Caco-2 (cell line): ENCODE data around the gene MROH2A. TPM values are rescaled to one million over a fixed set of nuclear protein-coding genes. Genes with fewer than 3 reads are reported as not detected.

Source experiments
- BruUV-seq: library from RNA; stranded (reverse); fragments of 400-500 nt; replicated peaks from 2 replicates; lab custom pipeline; 2021; lab: Mats Ljungman, UMichigan
- CTCF ChIA-PET: fragments of 300-600 bp; sonication (Branson Sonifier 250); formaldehyde crosslinking; loops from one replicate; lab custom pipeline; 2022; ENCODE audit warnings: antibody characterized with exemption; lab: Charles Lee
- POLR2A ChIA-PET: fragments of 300-600 bp; sonication (Branson Sonifier 250); formaldehyde crosslinking; loops from one replicate; lab custom pipeline; 2022; ENCODE audit warnings: antibody characterized with exemption; lab: Charles Lee
- DNase-seq, 2 experiments: peaks; one replicate each; pipeline versions ENCODE4 v3.0.0 to v3.0.0-alpha.2; 2020 to 2022
- H3K27me3 ChIP-seq: replicated peaks from 2 replicates; pipeline ENCODE4 v1.6.0; 2011; ENCODE audit warnings: low read length; ENCODE audit not compliant: control insufficient read depth, insufficient read depth
- H3K36me3 ChIP-seq: 2 replicates; pipeline ENCODE4 v1.5.1; 2011; ENCODE audit warnings: low read length; ENCODE audit not compliant: control insufficient read depth, insufficient read depth
- H3K4me1 ChIP-seq: fragments of 250-450 bp; sonication (Bioruptor Pico); 2 replicates; pipeline ENCODE4 v1.5.1; 2020; ENCODE audit warnings: mild to moderate bottlenecking
- H3K4me3 ChIP-seq: 2 replicates; pipeline ENCODE4 v1.5.1; 2011; ENCODE audit warnings: low read depth, mild to moderate bottlenecking, control low read depth, low read length
- H3K9me3 ChIP-seq: fragments of 250-450 bp; sonication (Bioruptor Pico); 2 replicates; pipeline ENCODE4 v1.5.1; 2020; ENCODE audit warnings: mild to moderate bottlenecking, moderate library complexity
- H3K27ac Mint-ChIP-seq: one replicate; pipeline ENCODE4 v1.8.0; 2022; ENCODE audit warnings: mixed read lengths; ENCODE audit not compliant: unreplicated experiment
- H3K27me3 Mint-ChIP-seq: one replicate; pipeline ENCODE4 v1.8.0; 2022; ENCODE audit warnings: mixed read lengths; ENCODE audit not compliant: insufficient read depth, unreplicated experiment
- H3K36me3 Mint-ChIP-seq: one replicate; pipeline ENCODE4 v1.8.0; 2022; ENCODE audit warnings: mild to moderate bottlenecking, mixed read lengths; ENCODE audit not compliant: insufficient read depth, unreplicated experiment
- H3K4me1 Mint-ChIP-seq: one replicate; pipeline ENCODE4 v1.8.0; 2022; ENCODE audit warnings: low read depth, mixed read lengths; ENCODE audit not compliant: unreplicated experiment
- H3K4me3 Mint-ChIP-seq: one replicate; pipeline ENCODE4 v1.8.0; 2022; ENCODE audit warnings: mild to moderate bottlenecking, moderate library complexity, mixed read lengths; ENCODE audit not compliant: unreplicated experiment
- H3K9me3 Mint-ChIP-seq: one replicate; pipeline ENCODE4 v1.8.0; 2022; ENCODE audit warnings: mixed read lengths; ENCODE audit not compliant: unreplicated experiment
- intact Hi-C: fragments of 100-400 bp; cut with micrococcal nuclease; formaldehyde crosslinking; loops from one replicate; pipeline ENCODE4 v1.10.0; 2022; ENCODE audit not compliant: unreplicated experiment
- total RNA-seq: library from RNA; stranded (reverse); gene quantifications from 2 replicates; pipeline ENCODE4 v1.2.3, GENCODE V29; 2022
- TF ChIP-seq, protein P1 (sequence below), 2 experiments: fragments of 200-600 bp in 1 of 2; IDR thresholded peaks; 1 replicate in 1 of 2; 2 replicates in 1 of 2; pipeline versions ENCODE4 v1.5.1 to v1.8.0; 2011 to 2022; ENCODE audit warnings: antibody characterized with exemption in 1 of 2, control low read depth in 1 of 2, inconsistent platforms in 1 of 2, low read depth in 1 of 2, low read length in 1 of 2, mild to moderate bottlenecking in 1 of 2, moderate library complexity in 1 of 2; ENCODE audit not compliant: insufficient read depth in 1 of 2, severe bottlenecking in 1 of 2, unreplicated experiment in 1 of 2

MROH2A gene
- total RNA-seq, 1 experiment from 2014 or later: not detected

DNA sequence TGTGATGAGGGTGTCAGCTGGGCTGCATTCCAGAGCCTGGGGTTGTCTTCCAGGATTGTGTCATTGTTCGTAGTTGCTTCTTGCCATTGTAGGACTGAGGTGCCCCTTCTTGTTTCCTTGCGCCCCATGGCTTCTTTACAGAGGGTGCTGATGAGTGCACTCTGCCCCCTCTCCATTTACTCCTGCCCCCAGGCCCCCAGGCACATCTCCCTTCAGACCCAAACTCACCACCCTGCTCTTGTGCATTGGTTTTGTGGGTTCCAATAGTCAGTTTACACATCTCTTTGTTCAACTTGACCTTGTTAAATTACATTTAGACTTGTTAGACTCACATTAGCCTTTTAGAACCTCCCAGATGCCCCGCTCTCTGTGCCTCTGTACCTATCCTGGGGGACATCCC is 43.1 kb downstream of the MROH2A start:
- Histone ChIP-seq H3K4me1 (no peaks in the 10 kb centered on the region), H3K36me3 (no peaks in the 10 kb centered on the region), H3K4me3 (no peak overlapping the region), H3K9me3 (no peaks in the 10 kb centered on the region), H3K27me3 (no peaks in the 10 kb centered on the region)
- Mint-ChIP-seq H3K9me3 (no peaks in the 10 kb centered on the region), H3K4me1 (no peaks in the 10 kb centered on the region), H3K27me3 (no peaks in the 10 kb centered on the region), H3K27ac (no peak overlapping the region), H3K4me3 (no peak overlapping the region), H3K36me3 (no peaks in the 10 kb centered on the region)
- ChIA-PET POLR2A (no interaction called here), CTCF (no interaction called here)
- intact Hi-C loops: no loop called here
- DNase-seq: no peak
- BruUV-seq: no TSS peak
- TF ChIP-seq, protein P1, sequence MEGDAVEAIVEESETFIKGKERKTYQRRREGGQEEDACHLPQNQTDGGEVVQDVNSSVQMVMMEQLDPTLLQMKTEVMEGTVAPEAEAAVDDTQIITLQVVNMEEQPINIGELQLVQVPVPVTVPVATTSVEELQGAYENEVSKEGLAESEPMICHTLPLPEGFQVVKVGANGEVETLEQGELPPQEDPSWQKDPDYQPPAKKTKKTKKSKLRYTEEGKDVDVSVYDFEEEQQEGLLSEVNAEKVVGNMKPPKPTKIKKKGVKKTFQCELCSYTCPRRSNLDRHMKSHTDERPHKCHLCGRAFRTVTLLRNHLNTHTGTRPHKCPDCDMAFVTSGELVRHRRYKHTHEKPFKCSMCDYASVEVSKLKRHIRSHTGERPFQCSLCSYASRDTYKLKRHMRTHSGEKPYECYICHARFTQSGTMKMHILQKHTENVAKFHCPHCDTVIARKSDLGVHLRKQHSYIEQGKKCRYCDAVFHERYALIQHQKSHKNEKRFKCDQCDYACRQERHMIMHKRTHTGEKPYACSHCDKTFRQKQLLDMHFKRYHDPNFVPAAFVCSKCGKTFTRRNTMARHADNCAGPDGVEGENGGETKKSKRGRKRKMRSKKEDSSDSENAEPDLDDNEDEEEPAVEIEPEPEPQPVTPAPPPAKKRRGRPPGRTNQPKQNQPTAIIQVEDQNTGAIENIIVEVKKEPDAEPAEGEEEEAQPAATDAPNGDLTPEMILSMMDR (IDR thresholded peaks at IDR 0.05; ENCODE audit: insufficient read depth in 1 of 2, low read depth in 1 of 2, low read length in 1 of 2, severe bottlenecking in 1 of 2, unreplicated experiment in 1 of 2): no peak

DNA sequence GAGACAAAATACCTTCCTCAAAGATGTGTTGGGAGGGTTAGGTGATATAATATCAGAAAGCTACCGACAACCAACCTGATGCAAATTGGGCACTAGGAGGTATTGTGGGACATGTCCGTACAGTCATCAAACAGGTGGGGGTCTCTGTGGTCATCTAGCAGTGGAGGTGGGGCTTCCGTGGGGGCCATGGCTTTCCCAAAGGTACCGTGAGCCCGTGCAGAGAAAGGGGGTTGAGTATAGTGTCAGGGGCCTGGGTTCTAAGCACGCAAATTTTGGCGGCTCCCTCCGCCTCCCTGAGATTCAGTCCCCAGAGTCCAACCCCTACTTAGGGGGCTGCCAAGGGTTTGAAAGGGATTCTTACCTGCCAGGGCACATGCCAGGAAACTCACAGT is 43.6 kb downstream of the MROH2A start:
- Histone ChIP-seq H3K27me3 (no peaks in the 10 kb centered on the region), H3K36me3 (no peaks in the 10 kb centered on the region), H3K4me1 (no peaks in the 10 kb centered on the region), H3K9me3 (no peaks in the 10 kb centered on the region), H3K4me3 (no peak overlapping the region)
- Mint-ChIP-seq H3K27me3 (no peaks in the 10 kb centered on the region), H3K4me3 (no peak overlapping the region), H3K9me3 (no peaks in the 10 kb centered on the region), H3K4me1 (no peaks in the 10 kb centered on the region), H3K36me3 (no peaks in the 10 kb centered on the region), H3K27ac (no peak overlapping the region)
- intact Hi-C loops: no loop called here
- ChIA-PET CTCF (no interaction called here), POLR2A (no interaction called here)
- TF ChIP-seq, protein P1 (IDR thresholded peaks at IDR 0.05; ENCODE audit: insufficient read depth in 1 of 2, low read depth in 1 of 2, low read length in 1 of 2, severe bottlenecking in 1 of 2, unreplicated experiment in 1 of 2): no peak
- DNase-seq: no peak
- BruUV-seq: no TSS peak

DNA sequence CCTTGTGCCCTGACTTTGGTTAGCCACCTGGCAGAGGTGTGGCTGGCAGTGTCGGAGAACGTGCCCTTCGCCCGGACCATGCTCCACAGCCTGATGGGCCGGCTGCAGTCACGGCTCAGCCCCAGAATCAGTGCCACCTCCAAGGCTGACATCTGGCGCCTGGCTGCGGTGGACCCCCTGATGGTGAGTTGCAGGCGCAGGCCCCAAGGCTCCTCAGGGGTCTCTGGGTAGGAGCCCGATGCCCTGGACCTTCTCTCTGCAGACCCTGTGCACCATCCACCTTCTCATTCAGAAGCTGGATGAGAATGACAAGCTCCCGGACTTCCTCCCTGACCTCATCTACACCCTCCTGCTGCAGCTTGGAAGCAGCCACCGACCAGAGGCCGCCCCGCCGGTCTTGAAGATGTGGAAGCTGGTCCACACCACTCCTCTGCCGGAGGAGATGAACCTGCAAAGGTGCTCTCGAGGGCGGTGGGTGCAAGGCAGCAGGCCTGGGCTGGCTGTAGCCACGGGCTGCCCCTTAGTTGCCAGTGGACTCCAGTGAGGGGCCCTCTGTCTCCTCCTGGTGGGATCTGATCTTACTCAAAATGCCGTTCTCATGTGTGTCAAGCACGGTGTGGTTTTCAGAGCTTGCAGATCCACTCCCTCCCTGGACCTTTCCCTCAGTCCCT is 44.1 kb downstream of the MROH2A start:
- Mint-ChIP-seq H3K9me3 (no peaks in the 10 kb centered on the region), H3K27me3 (no peaks in the 10 kb centered on the region), H3K36me3 (no peaks in the 10 kb centered on the region), H3K4me1 (no peaks in the 10 kb centered on the region), H3K27ac (no peak overlapping the region), H3K4me3 (no peak overlapping the region)
- ChIA-PET CTCF (interaction anchor here (0.6 kb wide), 1 partner anchor 637 kb away, joined by 3 read pairs; no protein-coding TSS in a partner anchor), POLR2A (no interaction called here)
- no peak for DNase-seq
- intact Hi-C loops: no loop called here
- Histone ChIP-seq H3K9me3 (no peaks in the 10 kb centered on the region), H3K4me3 (no peak overlapping the region), H3K36me3 (no peaks in the 10 kb centered on the region), H3K4me1 (no peaks in the 10 kb centered on the region), H3K27me3 (no peaks in the 10 kb centered on the region)
- TF ChIP-seq, protein P1 (IDR thresholded peaks at IDR 0.05; ENCODE audit: insufficient read depth in 1 of 2, low read depth in 1 of 2, low read length in 1 of 2, severe bottlenecking in 1 of 2, unreplicated experiment in 1 of 2): no peak
- no TSS peak for BruUV-seq
